HuH-7 (cell line): ENCODE data around the gene HOXB1.

Experiments
- DNase-seq: peaks from one replicate; pipeline ENCODE4 v3.0.0; 2011; ENCODE audit warnings: low spot score

Gene HOXB1

DNA sequence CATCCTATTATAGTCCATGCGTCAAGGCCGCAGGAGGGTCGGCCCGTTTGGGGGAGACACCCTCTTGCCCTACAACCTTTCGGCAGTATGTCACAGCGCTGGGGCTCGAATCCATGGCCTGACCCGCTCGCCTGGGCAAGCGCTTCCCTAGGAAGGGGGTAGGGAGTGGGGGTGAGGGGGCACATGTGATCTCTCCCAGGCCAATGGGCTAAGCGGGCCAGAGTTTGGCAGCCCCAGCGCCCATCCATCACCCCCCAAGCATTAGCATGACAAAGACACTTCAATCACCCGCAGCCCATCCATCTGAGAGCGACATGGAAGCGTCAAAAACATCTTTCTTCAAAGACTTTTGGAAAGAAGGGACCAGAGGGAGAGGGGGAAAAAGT lies at the start of gene HOXB1:
TSS of gene HOXB1 (minus strand) at position 125 of the 386 bp plus-strand sequence. CDS start at position 18, 107 bp downstream.
- no peak for DNase-seq

DNA sequence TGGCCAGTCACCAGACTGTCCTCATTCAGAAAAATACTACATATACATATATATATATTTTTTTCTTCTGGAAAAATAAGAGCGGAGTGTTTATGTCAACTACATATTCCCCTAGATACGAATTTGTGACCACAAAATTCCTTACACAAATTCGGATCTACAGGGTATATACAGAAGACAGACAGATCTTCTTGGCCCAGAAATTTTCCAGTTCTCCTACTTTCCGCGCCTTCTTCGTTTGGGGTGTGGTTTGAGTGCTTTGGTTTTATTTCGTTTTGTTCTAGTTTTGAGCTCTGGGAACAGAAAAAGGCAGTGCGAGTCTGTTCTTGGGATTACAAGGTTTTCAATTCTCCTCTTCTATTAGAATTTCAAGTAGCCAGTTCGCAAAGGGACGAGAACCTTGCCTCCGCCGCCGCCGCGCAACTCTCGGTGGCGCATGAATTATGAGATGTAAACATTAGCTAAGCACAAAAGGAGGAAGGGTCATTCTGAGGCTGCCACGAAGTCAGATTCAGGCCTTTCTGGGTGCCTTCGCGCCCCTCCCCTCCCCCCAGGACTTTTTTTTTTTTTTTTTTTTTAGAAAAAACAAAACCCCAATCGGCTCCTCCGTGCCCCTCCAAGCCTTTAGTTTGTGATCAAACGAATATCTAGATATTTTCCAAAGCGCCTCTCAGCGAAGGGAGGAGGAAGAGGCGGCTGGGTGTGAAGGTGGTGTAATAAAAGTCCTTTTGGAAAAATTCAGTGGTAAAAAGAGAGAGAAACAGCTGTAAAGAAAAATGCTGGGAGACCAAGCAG lies 49.1 kb upstream of the HOXB1 start:
- no peak for DNase-seq

DNA sequence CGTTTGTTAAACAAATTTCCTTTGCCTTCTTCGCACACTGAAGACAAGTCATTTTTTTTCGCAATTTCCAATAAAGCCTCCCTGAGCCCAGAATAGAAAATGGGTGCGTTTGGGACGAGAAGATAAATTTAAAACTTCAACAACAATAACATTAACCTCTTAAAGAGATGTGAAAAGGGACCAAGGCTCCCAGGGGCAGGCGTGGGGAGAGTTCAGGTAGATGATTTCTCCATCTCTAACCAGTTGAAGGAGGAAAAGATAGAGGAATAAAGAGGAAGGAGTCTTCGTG lies 48.6 kb upstream of the HOXB1 start:
- no peak for DNase-seq

DNA sequence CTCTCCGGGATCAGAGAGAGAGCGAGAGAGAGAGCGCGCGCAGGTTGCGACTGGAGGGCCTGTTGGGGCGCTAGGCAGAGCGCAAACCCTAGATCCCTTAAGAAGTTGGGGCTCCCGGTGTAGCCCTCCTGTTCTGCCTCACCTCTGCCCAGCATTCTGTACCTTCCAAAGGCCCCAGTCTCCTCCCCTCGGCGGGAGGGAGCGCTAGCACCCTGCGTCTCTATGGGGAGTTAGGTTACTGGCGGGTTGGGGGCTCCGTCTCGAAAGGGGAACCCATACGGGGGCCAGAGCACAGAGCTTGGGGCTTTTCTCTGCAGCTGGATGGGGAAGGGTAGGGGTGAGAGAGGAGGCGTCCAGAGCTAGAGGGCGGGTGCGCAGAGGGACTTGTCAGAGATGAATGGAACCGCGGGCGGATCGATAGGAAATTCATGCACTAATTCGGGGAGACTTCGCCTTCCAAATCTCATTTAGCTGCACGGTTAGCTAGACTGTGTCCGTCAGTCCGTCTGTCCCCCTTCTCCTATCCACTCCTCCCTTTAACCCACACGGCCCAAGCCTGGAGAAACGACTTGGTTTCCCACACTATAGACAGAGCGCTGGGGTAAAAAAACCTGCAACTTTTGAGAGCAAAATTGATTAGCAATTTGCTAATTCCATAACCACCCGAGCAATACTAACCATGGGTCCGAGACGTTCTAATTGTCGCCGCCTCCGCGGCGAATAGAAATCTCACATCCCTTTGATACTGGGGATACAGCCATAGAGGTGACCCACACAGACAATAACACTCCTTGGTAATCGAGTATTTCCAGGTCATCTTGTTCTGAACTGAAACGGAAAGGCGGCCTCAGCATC lies 48.0 kb upstream of the HOXB1 start:
- no peak for DNase-seq

DNA sequence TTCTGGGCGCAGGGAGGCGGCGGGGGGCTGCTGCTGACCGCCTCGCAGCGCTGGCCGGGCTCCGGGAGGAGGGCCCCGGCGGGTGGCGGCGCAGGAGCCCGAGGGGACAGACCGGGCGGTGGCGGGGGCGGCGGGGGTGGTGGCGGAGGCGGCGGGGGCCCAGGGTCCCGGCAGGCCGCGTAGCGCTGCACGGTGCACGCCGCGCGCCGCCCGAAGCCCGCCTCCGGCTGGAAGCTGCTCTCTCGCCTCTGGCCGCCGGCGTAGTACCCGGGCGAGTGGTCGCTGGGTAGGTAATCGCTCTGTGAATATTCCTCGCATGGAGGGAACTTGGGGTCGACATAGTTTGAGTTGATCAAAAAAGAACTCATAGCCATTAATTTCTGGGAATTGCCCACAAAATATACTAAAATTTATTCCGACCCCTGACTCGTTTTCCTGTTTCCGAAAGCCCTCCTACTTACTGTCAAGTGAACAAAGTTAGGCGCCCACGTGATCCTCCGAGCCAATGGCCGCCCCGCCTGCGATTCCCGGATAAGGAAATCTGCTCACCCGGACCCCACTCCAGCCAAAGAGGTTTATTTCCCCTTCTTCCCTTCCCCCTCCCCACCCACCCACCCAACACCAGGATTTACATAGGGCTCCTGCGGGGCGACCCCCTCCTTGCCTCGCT lies 47.3 kb upstream of the HOXB1 start, which contains the start of gene HOXB4:
TSS of gene HOXB4 (minus strand) at position 405 of the 670 bp plus-strand sequence. CDS start at position 374, 31 bp downstream.
- no peak for DNase-seq

DNA sequence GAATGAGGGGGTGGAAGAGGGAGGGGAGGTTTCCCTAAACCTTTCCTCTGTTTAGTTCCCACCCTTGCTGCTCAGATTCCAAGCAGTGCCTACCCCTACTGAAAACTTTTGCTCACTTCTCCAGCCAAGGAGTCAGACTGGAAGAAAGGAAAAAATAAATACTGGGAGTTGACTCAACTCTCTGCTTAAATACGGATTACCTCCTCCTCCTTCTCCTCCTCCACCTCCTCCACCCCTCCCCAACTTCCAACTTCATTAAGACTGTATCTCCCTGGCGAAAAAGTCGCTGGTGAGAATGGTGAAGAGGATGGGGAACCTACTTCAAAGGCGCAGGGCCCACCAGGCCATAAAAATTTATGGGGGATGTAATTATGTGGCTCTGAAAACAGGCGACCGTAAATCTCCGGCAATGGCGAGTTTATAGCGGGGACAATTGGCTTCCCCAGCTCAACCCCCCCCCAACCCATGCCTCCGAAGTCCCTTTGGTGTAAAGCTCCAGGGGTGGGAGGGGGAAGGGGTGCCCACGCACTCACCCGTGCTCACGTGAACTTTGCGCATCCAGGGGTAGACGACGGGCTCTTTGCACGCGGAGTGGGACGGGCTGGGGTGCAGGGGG lies 46.6 kb upstream of the HOXB1 start:
- peak; percentile 81 for DNase-seq

DNA sequence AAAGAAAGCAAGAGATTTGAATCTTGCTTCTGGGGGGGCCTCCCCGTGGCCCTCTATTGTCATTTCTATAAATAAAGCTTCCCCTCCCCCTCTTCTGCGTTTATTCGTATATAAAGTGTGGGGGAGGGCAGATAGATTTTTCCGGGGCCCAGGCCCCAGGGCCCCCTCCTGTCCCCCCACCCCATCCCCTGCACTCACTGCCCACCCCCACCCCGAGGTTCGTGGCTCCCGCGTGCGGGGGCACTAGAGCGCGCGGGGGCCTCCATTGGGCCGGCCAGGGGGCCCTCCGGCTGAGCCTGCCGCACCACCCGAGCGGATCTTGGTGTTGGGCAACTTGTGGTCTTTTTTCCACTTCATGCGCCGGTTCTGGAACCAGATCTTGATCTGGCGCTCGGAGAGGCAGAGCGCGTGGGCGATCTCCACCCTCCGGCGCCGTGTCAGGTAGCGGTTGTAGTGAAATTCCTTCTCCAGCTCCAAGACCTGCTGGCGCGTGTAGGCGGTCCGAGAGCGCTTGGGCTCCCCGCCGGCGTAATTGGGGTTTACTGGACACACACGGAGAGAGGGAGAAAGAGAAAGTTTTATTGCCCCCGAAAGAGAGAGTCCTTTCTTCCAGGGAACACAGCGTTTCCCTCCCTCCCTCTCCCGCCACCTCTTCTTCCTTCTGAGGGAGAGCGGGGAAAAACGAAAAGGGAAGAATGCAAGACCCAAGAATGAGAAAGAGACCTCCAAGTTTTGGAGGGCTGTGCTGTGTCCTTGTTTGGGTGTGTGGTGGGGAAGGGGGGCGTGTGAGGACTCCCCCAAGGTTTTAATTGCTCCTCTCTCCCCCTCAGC lies 45.9 kb upstream of the HOXB1 start:
- DNase-seq, result no peak

DNA sequence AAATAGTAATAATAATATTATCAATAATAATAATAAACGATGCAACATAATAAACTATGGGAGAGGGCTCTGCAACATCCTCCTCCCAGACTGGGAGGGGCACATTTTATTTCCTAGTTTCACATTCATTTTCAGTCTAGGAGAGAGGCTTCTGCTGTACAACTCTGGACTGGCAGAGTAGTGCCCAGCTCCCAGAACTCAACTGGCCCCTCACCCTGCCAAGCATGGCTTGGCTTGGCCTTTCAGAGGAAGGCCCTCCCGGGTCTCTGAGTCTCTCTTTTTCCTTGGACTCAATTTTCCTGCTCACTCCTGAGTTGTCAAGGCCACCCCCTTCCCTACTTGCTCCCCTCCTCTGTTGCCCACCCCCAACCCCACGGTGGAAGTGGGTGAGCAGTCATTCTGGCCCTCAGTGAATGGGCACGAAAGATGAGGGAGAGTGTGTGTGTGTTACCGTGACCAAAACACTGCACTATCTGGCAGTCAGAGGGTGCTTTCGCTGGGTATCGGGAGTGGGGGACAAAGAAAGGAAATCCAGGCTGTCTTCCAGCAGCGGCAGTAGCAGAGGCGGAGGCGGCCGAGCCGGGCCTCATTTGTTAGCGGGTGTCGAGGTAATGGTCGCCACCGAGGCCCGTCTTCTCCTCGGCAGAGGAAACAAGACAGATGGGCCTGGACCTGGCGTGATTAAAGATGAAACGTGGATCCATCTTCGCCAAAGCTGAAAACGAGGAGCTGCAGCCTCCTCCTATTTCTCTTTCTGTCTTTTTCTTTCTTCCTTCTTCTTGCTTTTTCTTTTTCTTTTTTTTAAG lies 45.1 kb upstream of the HOXB1 start:
- no peak for DNase-seq

DNA sequence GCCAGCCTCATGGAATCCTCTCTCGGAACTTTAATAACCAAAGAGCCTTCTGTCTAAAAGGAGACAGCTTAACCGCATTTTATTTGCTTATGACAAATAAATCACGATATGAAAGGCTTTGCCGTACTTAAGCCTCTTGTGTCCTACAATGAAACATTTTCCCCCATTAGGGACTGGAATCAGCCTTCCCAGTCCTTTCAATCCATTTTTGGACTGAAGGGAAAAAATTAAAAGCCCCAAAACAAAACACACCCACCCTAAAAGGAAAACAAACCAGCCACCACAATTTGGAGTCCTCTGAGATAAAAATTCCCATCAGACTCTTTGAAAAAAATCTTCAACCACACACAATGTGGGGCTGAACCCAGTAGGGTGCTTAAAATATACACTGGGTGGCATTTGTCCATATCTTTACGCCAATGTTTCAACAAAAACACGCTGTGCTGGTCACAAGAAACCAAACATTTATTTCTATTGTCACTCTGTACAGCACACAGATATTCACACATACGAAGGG lies 44.3 kb upstream of the HOXB1 start:
- DNase-seq, result no peak

DNA sequence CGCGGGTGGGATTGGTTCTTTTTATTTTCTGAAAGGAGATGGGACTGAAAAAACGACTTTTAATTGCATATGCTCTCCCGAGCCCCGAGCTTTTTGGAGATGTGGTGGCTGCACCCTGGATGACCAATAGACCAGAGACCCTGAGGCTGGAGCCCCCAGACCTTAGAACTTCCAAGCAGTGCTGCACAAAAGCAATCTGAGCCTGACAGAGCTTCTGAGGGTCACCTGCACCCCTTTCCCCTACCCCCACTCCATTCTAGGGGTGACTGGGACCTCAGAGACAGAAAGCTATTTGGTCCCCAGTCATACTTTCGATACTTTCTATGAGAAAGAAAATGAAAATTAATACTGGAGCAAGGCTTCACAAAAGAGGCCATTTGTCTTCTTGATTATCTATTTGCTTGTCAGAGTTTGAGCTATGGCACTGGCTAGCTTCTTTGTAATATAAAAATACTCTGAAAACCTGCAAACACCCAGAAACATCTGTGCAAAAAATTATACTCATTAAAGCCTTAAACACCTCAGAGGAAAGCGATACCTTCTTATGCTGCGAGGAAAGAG lies 43.8 kb upstream of the HOXB1 start:
- DNase-seq, result no peak

DNA sequence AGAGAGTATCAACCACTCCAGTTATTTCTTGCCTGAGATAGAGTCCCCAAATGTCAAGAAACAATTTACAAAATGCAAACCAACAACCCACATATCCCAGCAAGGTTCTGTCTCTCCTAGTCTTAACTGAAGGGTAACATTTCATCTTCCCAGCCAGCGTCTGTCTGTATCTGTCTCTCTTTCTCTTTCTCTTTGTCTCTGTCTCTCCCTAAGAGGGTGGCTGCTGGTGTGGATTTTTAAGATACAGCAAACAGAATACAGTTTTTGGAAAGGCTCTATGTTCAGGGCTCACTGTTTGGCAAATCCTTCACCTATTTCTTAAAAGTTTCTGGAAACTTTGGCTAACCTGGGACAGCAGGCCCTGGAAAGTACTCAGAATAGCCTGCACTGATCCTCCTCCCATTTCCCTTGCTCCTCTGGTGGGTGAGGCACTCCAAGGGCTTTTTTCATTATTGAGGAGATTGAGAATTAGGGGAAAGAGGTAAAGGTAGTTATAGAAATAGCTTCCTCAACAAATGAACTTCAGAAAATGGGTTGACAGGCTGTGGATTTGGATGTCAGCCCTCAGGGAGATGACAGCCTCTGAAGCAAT lies 41.1 kb upstream of the HOXB1 start:
- DNase-seq, result no peak

DNA sequence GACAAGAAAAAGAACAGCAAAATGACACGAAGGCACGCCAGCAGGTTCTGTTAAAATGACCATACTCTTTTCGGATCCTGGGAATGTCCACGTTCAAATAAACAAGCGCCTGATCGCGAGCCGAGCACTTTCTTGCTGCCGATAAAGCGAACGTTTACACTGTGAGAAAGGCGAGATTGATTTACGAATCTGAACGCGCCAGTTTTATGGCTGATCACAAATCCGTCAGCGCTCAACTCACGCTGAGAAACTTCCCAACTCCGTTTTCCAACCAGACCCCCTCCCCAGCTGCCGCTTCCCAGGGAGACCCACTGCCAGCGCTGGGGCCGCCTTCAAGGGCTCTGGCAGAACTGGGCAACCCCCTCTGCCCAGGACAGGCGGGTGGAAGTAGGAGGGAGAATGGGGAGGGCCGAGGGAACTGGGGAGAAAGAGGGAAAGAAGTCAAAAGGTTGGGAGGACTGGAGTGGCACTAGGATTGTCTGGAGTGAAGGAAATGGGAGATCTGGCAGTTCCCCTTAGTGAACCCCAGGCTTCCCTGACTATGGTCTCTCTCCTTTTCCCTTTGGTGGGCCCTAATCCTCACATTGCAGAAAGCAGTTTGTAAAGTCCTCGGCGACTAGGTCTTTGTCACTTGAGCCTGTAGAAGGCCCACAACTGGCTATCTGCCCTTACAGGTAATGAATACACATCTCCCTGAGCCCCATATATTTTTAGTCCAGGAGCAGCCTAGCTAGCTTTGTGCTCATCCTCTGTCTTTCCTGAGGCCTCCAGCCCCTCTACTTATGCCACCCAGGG lies 40.4 kb upstream of the HOXB1 start:
- DNase-seq, result no peak

DNA sequence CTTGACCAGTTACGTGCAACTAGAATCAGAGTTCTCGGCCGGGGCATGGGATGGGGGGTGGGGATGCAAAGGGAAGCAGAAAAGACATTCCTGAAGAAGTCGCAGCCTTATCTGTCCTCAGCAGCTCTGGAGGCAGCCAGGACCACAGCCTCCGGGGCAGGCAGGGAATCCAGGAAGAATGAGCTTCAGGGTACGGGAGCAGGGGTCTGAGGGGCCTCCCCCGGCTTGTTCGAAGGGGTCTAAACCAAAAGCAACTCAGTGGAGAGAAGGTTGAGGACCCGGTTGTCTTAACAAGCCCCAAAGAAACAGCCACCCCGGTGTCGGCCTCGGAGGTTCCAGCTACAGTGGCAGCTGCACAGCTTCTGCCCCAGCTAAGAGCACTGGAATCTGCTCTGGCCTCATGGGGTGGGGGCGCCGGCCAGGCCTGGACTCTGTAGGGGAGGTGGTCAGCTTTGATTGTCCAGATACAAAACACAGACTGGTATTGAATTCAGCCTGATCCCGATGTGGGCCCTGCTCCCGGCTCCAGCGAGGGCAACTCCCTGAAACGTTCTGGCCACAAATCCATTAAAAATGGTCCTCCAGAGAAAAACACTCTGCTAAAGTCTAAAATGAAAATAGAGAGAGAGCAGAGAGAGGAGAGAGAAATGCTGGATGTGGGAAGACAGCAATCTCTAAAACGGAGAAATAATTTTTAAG lies 39.7 kb upstream of the HOXB1 start:
- DNase-seq, result no peak

DNA sequence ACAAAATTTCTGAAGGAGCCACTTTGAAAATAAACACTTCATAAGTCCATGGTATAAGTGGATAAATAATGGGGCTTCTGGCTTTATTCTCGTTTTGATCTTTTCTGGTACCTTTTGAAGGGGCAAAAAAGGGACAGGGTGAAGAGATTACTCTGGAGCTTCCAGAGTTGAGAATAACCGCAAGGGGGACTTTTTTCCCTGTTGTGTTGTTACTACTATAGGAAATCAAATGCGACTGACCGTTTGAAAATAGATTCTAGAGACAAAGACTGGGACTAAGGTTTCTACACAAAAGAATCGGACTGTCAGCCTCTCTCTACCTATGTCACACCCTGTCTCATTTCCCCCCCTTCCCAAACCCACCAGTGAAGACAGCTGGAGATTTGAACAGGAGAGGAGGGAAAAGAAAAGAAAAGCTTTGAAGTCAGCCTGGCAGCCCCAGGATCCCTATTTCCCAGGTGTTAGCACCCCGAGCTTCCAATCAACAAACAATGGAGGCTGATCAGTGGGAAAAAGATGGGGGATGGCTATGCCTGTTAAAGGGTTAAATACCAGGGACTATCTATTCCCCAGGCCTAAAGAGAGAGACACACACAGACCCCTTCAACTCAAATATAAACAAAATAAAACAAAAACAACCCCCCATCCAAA lies 39.0 kb upstream of the HOXB1 start:
- no peak for DNase-seq

DNA sequence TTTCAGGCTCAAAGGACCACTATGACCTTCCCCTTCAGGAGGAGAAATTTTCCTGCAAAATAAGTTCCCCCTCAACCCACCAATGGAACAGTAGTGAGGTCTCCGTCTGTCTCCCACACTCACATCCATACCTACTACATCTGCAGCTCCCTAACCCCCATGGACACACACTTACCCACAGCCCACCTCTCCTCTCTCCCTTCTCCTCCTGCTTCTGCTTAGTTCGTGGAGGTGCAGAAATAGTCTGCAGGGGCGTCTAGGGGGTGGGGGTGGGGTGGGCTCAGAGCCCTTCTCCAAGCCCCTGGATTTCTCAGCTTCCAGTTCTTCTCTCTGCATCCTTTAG lies 38.4 kb upstream of the HOXB1 start:
- DNase-seq, result no peak

DNA sequence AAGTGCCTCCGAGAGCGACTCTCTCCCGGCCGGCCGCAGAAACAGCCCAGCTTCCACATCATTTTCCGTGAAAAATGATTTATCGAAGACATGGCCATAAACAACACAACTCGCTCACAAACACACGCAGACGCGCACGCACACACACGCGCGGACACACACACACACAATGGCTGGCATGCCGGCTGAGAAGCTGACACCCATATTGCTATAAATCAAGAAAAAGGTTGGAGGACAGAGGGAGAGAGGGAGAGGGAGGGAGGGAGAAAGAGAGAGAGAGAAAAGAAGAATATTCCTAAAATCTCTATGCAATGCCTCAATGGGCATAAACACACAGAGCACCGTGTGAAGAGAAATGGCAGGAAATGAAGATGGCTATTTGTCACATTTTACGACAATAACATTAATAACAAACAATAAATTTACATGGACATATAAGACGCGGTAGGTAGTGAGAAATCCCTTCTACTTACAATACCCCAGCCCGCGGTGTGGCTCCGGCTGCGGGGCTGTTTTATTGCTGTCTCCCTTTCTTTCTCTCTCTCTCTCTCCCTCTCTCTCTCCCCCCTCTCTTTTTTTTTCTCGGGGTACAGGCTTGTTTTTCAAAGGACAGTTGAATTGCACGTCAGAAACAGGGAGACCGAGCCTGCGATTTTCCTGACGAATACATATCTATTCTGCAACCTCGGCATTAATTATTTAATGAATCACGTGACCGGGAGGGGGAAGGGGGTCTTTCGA lies 37.9 kb upstream of the HOXB1 start:
- no peak for DNase-seq
